AG08395 (cell line): Measurements from ENCODE around the gene FUBP3.
A peak's percentile ranks its signal among the peaks of the same experiment; 100 is the strongest.

Experiments
- DNase-seq: peaks from one replicate; pipeline ENCODE4 v3.0.0; 2012; ENCODE audit warnings: mixed read lengths, low spot score

The FUBP3 gene, protein sequence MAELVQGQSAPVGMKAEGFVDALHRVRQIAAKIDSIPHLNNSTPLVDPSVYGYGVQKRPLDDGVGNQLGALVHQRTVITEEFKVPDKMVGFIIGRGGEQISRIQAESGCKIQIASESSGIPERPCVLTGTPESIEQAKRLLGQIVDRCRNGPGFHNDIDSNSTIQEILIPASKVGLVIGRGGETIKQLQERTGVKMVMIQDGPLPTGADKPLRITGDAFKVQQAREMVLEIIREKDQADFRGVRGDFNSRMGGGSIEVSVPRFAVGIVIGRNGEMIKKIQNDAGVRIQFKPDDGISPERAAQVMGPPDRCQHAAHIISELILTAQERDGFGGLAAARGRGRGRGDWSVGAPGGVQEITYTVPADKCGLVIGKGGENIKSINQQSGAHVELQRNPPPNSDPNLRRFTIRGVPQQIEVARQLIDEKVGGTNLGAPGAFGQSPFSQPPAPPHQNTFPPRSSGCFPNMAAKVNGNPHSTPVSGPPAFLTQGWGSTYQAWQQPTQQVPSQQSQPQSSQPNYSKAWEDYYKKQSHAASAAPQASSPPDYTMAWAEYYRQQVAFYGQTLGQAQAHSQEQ

DNA sequence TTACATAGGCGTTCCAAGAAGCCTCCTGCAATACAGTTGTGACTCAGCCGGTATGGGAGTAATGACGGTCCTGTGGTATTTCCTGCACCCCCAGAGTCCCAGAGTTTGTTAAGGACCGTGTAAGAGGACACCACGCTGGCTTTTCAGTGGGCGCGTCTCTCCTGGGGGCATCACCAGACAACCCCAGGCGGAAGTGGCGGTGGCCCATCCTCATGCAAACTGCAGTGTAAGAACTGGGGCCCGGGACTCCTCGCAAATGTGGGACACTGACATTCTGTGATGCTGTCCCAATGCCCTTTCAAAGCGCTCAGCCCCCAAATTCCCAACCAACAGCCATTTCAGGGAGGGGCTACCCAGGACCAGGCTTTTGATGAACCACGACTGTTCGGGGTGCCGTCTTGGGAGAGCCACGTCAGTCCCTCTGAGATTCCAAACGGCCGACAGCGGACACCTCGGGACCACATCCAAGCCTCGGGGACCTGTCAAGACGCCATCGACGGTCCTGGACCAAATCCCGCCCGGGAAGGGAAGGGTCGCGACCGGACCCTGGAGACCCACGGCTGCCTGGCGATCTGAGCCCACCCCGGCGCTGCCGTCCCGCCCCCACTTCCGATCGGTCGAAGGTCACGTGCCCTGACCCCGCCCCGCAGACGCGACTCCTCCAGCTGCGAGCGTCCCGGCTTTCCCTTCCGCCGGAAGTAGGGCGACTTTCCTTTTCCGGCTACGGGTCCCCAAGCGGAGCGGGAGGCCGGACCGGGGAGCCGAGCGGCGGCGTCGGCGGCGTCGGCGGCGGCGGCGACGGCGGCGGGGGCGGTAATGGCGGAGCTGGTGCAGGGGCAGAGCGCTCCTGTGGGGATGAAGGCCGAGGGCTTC is at the start of gene FUBP3:
Gene FUBP3 (plus strand): TSS at position 713 of the 873 bp plus-strand sequence. CDS start 104 bp downstream, at position 817.
- peak; percentile 98 for DNase-seq

DNA sequence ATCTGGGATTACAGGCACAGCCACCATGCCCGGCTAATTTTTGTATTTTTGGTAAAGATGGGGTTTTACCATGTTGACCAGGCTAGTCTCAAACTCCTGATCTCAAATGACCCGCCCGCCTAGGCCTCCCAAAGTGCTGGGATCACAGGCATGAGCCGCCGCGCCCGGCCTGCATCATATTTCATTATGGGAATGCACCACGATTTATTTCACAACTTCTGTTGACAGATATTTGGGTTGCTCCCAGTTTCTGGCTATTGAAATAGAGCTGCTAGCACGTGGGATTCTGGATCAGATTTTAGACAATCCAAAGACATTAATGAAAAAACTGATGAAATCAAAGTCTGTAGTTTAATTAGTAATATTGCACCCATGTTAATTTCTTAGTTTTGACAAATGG is 48.4 kb upstream of the FUBP3 start:
- peak; percentile 18 for DNase-seq

DNA sequence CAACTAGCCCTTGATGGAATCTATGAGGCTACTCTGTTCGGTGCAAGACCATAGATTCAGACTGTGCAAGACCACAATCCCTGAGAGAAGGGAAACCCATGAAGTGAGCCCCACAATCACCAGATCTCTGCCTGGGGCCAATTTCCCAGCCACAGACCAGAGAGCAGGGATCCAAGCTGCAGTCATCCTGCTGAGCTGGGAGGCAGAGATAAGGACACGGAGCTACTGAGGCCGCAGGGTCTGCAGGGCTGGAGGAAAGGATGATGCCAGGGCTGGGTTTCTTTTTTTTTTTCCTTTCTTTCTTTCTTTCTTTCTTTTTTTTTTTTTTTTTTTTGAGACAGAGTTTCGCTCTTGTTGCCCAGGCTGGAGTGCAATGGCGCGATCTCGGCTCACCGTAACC is 47.7 kb upstream of the FUBP3 start:
- DNase-seq: no peak

DNA sequence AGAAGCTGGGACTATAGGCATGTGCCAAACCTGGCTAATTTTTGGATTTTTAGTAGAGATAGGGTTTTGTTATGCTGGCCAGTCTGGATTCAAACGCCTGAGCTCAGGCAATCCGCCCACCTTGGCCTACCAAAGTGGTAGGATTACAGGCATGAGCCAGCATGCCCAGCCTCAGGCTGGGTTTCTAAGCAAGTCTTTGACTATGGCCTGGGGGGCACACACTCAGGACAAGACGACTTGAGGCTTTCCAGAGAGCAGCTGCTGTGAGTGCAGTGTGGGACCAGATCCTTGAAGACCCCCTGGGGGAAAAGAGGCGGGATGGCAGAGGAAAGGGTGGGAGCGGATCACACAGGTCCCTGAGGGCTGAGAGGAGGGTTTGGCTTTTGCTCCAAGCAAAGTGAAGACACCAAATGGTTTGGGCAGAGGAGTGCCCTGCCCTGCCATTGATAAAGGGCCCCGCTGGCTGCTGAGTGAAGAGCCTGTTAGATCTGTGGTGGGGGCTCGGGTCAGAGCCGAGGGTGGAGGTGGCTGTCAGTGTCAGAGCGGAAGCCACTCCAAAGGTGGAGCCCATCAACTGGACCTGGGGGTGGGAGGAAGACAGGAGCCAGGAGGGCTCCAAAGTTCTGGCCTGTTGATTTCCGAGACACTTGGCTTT is 46.8 kb upstream of the FUBP3 start:
- DNase-seq: no peak

DNA sequence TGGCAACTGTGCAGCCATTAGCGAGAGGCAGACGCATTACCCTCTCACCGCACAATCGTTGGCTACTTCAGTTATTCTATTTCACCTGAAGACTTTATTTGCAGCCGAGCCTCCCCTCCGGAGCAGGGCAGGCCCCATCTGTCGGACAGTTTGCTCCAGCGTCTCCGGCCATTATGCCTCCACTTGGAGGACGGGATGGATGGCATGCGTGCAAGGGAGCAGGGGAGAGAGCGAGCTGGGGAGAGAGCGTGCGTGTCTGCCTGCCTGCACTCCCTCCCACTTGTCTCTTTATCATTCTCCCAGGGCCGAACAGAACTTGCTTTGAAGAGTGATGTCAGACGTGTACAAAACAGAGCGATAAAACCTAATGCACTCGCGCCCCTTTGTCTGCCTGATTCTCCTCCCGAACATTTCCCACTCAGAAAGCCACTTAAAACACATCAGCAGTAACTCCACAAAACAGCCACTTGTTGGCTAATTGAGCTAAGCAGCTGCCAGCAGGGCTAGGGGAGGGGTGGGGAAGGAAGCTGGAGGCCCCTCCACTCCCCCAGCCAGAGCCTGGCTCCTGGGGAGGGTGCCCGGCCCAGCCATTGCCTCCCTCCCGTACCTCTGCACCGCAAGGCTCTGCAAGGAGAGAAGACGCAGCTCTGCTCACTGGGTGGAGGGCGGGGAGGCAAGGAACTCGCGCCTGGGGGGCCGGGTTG is 43.4 kb upstream of the FUBP3 start:
- DNase-seq: peak; percentile 70

DNA sequence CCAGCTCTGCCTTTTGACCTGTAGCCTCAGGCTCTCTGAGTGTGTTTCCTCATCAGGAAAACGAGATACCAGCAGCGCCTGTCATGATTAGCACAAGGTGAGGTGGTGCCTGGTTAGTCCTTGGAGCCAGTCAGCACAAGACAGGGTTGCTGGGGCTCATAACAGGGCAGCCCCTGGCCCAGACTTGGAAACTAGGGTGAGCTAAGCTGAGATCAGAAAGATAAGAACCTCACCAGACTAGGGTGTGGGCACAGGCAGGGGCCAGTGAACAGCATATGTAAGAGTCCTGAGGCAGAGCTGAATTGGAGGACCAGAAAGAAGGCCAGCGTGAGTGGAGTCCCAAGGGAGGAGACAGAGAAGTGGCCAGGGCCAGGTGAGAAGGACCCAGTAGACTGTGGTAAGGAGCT is 42.7 kb upstream of the FUBP3 start:
- no peak for DNase-seq

DNA sequence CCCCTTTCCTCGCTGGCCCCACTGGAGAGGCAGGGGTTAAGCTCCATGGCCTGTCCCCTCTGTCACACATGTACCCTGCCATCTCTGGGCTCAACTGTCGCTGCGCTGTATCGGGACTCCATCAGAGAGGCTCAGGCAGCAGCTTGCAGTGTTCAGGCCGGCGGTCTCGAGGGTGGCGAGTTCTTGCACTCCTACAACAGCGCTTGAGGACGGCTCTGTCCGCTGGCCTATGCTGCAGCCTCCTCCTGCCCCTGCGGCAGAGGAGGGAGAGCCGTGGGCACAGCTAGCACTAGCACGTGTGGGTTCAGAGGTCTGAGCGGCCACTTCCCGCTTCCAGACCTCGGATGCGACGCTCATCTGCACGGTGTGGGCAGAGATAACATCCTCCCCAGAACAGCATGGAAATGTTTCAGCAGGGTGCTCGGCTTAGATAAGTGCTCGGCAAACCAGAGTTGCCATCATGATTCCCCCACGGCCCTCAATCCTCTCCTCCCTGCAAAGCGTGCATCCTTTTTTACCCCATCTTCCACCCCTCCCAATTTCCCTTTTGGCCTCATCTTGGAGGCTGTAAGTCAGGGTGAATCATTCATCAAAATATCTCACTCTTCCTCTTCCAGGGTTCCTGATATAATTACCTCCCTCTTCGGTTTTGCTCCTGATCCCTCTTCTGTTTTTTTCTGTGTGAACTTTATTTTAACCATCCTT is 41.9 kb upstream of the FUBP3 start:
- peak; percentile 8 for DNase-seq

DNA sequence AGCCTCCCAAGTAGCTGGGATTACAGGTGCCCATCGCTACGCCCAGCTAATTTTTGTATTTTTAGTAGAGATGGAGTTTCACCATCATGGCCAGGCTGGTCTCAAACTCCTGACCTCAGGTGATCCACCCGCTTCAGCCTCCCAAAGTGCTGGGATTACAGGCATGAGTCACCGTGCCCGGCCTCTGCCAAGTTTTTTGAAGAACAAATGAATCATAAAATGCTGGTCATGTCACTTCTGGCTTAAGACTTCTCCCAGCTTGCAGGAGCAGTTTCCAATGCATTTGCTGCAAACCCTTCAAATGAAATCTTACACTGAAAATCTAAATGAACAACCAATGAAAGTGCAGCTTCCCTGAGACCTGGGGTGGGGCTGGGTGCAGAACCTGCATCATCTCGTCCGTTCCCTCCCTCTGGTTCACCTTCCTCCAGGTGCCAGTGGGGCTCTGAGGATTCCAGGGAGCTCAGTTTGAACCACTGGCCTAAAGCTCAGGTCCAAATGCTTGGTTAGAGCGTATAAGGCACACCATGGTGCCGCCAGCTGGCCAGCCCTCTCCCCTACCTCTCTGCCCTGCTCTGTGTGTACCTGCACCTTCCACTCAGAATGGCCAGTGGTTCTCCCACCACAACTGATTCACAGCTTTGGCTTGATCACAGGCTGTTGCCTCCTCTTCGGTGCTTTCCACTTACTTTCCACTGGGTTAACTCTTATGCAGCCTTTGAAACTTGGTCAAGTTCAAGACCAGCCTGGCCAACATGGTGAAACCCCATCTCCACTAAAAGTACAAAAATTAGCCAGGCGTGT is 39.8 kb upstream of the FUBP3 start:
- DNase-seq: peak; percentile 40

DNA sequence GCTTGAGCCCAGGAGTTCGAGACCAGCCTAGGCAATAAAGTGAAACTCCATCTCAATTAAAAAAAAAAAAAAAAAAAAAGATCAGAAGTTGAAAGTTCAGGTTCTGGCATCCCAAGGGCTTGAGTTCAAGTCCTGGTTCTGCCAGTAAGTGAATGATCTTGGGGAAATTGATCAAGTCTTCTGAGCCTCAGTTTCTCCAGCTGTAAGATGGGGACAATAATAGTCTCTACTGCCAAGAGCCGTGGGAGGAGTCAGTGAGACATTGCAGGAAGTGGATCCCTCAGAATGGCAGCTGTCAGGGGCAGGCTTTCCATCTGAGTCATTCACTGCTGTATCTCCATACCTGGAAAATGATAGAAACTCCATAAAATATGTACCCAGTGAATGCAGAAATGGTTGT is 37.8 kb upstream of the FUBP3 start:
- DNase-seq: no peak

DNA sequence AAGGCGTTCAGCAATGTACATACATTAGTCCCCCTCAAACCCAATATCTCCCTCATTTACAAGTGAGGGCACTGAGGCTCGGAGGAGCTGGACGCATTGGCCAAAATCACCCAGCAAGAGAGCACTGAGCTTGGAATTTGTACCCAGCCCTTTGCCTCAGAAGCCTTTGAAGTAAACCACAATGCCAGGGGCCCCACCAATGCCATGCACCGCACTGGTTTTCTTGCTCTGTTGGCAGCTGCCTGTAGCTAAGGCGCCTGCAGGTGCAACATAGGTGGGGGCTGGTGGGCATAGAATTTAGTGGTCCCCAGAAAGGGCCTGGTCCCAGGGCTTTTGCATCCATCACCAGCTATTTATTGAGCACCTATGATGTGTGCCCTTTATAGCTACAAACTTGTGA is 37.3 kb upstream of the FUBP3 start:
- DNase-seq: no peak

DNA sequence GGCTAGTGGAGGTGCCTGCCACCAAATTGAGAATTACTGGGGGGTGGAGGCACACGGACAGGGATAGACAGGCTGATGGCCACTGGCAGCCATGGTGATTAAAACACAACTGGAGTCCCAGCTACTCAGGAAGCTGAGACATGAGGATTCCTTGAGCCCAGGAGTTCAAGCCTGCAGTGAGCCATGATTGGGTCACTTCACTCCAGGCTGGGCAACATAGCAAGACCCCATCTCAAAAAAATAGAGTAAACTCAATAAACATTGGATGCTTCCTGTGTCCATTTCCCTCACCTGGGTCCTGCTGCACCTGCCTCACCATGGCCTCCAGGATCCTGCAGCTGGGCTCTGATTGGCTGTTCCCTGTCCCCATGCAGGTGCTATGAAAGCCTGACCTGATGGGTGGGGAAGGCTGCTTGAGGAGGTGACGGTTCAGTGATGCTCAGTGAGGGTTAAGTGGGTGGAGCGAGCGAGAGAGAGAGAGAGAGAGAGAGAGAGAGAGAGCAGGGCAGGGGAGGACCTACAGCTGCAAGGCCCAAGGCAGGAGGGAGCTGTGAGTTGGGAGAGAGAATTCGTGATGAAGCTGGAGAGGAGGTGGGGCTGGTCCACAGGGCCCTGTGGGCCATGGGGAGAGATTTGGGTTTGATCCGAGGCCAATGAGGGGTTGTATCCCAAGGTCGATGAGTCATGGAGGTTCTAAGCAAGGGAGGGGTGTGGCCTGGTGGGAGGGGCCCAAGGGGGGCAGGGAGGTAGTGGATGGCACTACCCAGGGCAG is 36.7 kb upstream of the FUBP3 start:
- peak; percentile 17 for DNase-seq

DNA sequence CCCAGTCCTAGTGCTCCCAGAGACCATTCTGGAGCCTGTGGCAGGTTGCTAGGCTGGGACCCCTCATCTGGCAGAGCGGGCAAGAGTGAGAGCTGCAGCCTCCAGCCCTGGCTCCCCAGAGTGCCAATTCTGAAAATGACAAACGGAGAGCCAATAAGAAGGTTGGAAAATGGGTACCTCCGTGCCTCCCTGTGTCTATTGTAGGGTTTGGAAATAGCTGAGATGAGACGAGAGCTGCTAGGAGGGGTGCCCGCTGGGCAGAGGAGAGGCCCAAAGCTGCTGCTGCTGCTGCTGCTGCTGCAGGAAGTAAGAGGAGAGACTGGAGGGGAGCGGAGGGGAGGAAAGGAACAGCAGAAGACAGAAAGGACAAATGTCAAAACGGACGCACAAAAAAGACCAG is 36.0 kb upstream of the FUBP3 start:
- DNase-seq: no peak

DNA sequence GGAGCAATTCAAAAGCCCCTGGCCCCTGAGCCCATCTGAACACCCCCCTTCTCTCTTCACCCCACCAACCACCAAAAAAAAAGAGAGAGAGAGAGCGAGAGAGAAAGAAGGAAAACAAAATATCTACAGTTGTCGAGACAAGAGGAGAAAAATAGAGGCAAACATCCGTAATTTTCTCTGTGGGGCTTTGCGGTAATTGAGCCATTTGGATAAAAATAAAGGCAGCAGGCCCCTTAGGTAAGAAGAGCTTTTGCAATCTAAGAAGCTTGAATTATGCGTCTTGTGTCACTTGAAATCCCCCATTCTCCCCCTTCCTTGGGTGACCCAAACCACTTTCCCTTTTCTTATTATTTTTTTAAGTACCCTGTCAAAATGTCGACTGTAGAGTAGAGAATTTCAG is 35.5 kb upstream of the FUBP3 start:
- no peak for DNase-seq

DNA sequence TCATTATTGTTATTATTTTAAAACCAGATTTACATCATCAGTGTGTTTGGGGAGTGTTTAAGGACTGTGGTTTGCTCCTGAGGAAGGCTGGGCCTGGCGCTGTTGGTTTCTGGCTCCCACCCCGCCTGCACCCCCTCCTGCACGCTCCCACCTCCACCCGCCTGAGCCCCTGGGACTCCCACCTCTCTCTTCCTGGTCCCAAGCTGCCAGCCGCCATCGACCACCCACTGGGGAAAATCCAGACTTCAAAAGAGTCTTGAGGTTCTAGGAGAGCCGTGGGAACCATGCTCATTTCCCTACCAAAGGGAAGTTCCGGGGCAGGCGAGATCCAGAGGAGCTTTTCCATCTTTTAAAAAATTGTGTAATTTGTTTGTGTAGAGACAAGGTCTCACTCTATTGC is 35.0 kb upstream of the FUBP3 start:
- no peak for DNase-seq

DNA sequence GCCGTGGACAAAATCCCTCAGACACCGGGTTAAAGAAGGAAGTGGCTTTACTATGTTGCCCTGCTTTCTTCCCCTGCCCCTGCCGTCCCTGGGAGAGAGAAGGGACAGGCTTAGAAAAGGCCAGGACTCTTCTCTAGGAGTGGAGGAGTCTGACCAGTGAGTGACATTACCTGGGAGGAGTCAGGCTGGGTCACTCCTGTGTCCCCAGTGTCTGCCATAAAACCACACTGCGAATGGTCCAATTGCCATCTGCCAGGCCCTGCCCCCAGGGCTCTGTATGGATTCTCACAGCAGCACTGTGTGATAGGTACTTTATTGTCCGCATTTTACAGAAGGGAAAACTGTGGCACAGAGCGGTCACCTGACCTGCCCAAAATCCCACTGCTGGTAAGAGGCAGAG is 31.3 kb upstream of the FUBP3 start:
- no peak for DNase-seq

DNA sequence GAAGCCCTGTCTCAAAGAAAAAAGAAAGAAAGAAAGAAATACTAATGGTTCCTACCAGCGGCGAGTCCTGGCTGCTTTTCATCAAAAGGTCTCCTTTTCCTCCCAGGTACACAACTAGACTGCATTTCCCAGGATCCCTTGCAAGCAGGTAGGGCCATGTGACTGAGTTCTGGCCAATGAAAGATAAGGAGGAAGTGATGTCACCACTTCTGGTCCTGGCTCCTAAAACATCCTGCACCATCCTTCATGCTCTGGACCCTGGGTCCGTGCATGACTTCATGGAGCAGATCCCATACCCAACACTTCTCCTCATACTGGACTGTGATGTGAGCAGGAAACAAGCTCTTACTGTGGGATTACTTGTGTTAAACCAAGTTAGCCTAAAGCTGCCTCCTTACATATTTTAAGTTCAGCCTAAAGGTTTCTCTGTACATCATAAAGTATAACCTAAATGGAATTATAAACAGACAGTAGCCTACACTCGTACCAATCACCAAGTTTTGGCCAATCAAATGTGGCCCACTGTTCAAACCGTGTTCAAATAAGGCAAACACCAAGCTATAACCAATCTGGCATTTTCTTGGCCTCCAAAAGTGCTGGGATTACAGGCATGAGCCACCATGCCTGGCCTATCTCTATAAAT is 30.2 kb upstream of the FUBP3 start:
- no peak for DNase-seq

DNA sequence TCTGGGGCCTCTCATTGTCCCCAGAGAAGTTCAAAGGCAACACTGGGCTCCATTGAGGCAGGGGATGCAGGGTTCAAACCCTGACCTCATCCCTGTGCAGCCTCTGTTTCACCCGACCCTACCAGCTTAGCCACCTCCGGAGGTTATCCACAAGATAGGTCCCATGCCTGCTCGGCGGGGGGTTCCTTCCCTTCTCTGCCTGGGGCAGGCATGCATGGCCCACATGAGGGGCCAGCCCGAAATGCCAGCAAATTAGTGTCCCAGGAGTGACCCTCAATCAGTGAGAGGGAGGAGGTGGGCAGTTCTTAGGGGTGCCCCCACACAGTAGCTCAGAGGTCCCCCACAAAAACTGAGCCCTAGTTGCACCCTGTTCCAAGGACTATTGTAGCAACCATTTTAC is 24.8 kb upstream of the FUBP3 start:
- no peak for DNase-seq

DNA sequence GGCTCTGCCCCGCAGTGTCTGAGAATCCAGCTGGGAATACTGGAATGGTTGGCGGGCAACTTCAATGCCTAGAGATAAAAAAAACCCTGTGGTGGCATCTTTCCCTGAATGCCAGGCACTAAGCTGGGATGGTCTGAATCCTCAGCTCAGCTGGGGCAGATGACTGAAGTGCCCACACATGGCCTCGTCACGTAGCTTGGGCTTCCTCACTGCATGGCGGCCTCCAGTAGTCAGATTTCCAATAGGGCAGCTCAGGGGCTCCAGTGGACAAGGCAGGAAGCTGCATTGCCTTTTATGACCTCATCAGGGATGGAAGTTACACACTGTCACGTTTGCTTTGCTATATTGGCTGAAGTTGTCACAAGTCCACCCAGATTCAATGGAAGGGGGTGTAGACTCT is 24.3 kb upstream of the FUBP3 start:
- DNase-seq: no peak

DNA sequence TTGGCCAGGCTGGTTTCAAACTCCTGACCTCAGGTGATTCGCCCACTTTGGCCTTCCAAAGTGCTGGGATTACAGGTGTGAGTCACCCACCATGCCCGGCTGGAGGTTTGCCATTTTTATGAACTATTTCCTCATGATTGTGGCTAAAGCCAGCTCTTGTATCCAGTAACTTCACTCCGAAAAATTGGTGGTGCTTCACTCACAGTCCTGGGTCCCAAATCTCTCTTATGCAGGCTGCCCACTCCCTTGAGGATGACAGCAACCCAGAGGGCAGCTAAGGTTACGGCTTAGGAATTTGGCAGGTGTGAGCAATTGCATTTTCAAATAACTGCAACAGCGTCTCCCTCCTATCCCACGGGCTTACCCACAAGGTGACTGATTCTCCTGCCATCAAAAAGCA is 23.4 kb upstream of the FUBP3 start:
- DNase-seq: no peak
